HG03558 (cell line): ENCODE data around the gene SULT1A2.
"Not testable (repeated sequence)": the region's sequence is repeated elsewhere in the genome, so short reads cannot be mapped to it uniquely, and the experiment has no call there.

ENCODE experiments used
- ATAC-seq: cut with Tn5 transposase; IDR thresholded peaks from one replicate; pipeline ENCODE4 v1.9.1; 2021; ENCODE audit warnings: moderate number of reproducible peaks; ENCODE audit not compliant: unreplicated experiment; ENCODE audit errors: extremely low read depth

SULT1A2 gene

DNA sequence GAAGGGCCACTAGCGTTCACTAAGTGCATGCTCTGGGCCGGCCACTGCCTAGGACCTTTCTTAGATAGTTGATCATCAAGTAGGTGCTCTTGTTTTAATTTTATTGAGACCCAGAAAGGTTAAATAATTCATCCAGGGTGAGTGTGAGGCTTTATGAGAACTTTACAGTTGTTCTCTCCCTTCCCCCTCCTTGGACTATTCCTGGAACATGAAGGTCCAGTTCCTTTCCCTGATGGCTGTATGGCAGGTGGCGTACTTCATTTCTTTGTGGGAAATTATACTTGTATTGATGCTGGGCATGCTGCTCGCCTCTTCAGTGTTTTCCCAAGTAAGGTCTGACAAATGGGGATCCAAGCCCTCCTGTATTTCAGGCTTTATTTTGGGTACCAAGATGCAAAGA, 34.7 kb downstream of the SULT1A2 start:
- no peak for ATAC-seq

DNA sequence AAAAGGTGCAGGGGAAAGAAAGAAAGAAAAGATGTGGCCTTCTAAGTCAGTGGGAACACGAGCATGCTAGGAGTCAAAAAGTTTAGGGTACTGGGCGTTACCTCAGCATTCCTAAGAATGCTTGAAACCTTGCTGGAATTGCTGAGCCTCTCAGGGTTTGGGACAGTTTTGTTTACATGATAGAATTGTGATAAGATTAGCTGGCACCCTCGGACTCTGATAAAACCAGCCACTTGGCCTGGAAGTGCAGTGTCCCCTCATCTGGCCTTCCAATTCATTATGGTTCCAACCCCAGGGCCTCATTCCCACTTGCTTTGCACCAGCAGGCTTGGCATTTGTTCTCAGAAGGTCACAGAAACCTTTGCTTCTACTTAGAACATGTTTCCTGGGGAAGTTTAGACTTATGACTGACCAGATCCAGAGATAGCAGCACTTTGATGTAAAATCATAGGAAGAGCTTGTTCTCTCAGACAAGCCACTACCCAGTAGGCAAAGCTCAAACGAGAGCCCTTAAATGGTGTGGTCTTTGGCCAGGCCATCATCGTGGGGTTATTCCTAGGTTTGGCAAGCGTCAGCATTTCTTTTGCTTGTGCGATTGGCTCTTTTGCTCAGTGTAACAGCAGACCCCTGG, 35.2 kb downstream of the SULT1A2 start:
- ATAC-seq: no peak

GRCh38 chr16:28558456-28558855, 38.4 kb downstream of the SULT1A2 start:
- no peak for ATAC-seq

GRCh38 chr16:28556914-28557320, 39.9 kb downstream of the SULT1A2 start:
- no peak for ATAC-seq

DNA sequence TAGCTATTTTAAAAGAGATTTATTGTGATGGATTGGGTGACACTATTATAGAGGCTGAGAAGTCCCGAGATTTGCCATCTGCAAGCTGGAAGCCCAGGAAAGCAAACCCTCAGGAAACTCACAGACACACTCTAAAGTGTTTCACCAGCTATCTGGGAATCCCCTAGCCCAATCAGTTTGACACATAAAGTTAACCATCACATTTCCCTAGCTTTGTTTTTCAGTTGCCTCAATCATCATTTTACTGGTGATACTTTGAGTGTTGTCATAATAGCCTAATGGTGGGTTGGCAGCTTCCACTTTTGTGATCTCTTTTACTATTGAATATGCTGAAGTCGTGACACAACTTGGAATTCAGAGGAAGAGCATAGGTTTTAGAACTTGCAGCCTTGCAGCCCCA, 41.3 kb downstream of the SULT1A2 start:
- ATAC-seq: no peak

- ATAC-seq: no peak
These were observed 42.0 kb downstream of the SULT1A2 start for GRCh38 chr16:28554634-28555423.

DNA sequence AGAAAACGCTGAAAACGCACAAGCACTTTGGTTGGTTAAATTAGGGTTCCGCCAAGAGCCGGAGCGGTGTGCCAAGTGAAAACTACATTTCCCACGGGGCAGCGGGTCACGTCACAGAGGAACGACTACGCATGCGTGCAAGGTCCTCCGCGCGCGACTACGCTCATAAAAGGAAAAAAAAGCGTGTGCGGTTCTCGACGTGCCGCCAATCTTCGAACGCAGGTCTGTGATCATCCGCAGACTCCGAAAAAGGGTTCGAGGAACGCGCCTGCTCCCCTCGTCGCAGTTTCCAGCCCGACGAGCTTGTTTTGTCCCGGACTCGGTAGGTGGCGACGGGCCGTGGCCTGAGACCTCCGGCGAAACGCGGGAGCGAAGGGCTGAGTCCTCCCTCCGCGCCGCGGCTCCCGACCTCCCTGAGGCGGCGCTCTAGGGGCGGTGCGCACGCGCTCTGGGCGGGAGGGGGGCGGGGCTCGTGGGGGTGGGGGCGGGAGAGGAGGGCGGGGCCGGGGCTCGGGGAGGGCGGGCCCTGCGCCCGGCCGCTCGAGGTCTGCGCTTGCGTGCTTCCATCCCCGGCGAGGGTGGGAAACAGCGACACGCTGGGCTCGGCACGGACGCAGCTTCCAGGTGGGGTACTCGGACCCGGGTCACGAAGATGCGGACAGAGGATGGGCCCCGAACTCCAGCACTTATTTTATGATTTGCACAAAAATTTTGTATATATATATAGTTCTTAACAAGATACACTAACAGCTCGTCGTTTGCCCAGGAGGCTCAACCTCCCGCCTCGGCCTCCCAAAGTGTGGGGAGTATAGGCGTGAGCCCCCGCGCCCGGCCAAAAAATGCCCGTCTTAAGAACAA, 42.8 kb downstream of the SULT1A2 start, which contains the start of gene SGF29:
Gene SGF29 (plus strand): TSS at position 145 of the 858 bp plus-strand sequence. CDS start 27,150 bp downstream, outside the sequence.
- peak; percentile 43 for ATAC-seq

- ATAC-seq: no peak
These were observed 47.5 kb downstream of the SULT1A2 start for GRCh38 chr16:28549301-28549899.

DNA sequence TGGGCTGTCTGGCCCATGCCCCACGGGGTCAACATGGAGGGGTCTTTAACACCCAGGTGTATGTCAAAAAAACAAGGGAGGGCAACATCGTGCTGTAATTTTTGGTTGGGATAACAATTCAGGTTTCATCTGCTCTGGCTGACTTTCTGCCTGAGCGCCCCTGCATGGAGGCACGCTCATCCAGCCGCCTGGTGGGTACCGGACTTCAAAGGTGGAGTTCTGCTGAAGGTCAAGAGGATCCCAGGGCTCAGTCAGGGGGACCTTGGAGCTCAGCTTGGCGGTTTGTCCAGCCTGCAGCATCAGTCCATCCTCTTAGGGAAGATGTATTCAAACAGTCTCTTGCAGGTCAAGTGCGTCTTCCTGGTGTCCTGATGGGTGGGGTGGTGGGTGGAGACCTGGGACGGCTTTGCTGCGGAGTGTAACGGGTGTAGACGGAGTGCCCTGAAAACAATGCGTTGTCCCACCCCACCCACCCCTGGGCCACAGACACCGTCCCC, 48.5 kb downstream of the SULT1A2 start:
- no peak for ATAC-seq

GRCh38 chr16:28546626-28547025, 50.2 kb downstream of the SULT1A2 start:
- no peak for ATAC-seq

DNA sequence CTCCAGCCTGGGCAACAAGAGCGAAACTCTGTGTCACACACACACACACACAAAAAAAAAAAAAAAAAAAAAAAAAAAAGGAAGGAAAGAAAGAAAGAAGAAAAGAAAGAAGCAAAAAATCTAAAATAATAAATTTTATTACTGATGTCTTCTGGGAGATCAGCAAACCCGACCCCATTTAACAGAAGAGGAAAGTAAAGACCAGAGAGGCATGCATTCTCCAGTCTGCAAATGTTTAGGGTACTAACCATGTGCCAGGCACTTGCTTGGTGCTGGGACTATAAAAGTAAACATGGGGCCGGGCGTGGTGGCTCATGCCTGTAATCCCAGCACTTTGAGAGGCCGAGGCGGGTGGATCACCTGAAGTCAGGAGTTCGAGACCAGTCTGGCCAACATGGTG, 50.9 kb downstream of the SULT1A2 start:
- not testable (repeated sequence) for ATAC-seq

DNA sequence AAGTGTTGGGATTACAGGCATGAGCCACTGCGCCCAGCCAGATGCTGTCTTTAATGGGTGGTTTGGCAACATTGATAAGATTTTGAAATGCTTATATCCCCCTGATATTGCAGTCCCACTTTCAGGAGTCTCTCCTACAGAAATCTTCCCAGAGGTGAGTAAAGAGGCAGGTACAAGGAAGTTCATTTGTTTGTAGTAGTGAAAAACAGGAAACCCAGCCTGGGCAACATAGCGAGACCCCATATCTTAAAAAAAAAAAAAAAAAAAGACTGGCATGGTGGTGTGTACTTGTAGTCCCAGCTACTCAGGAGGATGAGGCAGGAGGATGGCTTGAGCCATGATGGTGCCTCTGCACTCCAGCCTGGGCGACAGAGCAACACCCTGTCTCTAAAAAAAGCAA, 51.9 kb downstream of the SULT1A2 start:
- ATAC-seq: no peak

GRCh38 chr16:28543072-28543471, 53.8 kb downstream of the SULT1A2 start:
- no peak for ATAC-seq

- ATAC-seq: no peak
These were observed 54.2 kb downstream of the SULT1A2 start for GRCh38 chr16:28542646-28543045.
